ENCODE results near the gene KNOP1. TPM values are rescaled to one million over a fixed set of nuclear protein-coding genes. Genes with fewer than 3 reads are reported as not detected.
"Not testable (repeated sequence)": the region's sequence is repeated elsewhere in the genome, so short reads cannot be mapped to it uniquely, and the experiment has no call there.

The KNOP1 gene
- total RNA-seq, 2 experiments from 2014 or later: 28.9 to 29.5 TPM

- no peaks in the 10 kb centered on the region for H3K4me1 Mint-ChIP-seq
- no peak for ATAC-seq
- ChIA-PET CTCF (interaction anchor here (0.6 kb wide), 1 partner anchor 116 kb away, joined by 3 read pairs; no protein-coding TSS in a partner anchor), POLR2A (no interaction called here)
- no peaks in the 10 kb centered on the region for H3K36me3 Mint-ChIP-seq (ENCODE audit: low read depth)
- no peak overlapping the region for H3K27ac Mint-ChIP-seq
- DNase-seq: no peak
- H3K9me3 Mint-ChIP-seq (ENCODE audit: low read depth): no peaks in the 10 kb centered on the region
- intact Hi-C loops (cut with DNase I, micrococcal nuclease): no loop called here
- no peaks in the 10 kb centered on the region for H3K27me3 Mint-ChIP-seq
- H3K4me3 Mint-ChIP-seq: no peak overlapping the region
Observed at GRCh38 chr16:19735074-19735867, 17.2 kb upstream of the KNOP1 start.

- H3K4me3 Mint-ChIP-seq: no peak overlapping the region
- H3K36me3 Mint-ChIP-seq (ENCODE audit: low read depth): no peaks in the 10 kb centered on the region
- POLR2A ChIA-PET: no interaction called here
- no peaks in the 10 kb centered on the region for H3K9me3 Mint-ChIP-seq (ENCODE audit: low read depth)
- intact Hi-C loops (cut with DNase I, micrococcal nuclease): no loop called here
- ATAC-seq (no peak), DNase-seq (no peak)
- H3K27ac Mint-ChIP-seq: no peak overlapping the region
- H3K4me1 Mint-ChIP-seq: no peaks in the 10 kb centered on the region
- CTCF ChIA-PET: no interaction called here
- H3K27me3 Mint-ChIP-seq: no peaks in the 10 kb centered on the region
Observed at GRCh38 chr16:19733551-19733950, 15.5 kb upstream of the KNOP1 start.

GRCh38 chr16:19728636-19728965 is 10.6 kb upstream of the KNOP1 start:
- Mint-ChIP-seq H3K27ac (no peak overlapping the region), H3K4me3 (no peak overlapping the region), H3K27me3 (no peaks in the 10 kb centered on the region), H3K36me3 (ENCODE audit: low read depth) (no peaks in the 10 kb centered on the region), H3K9me3 (ENCODE audit: low read depth) (no peaks in the 10 kb centered on the region), H3K4me1 (no peaks in the 10 kb centered on the region)
- ChIA-PET CTCF (no interaction called here), POLR2A (no interaction called here)
- ATAC-seq (no peak), DNase-seq (no peak)
- intact Hi-C loops (cut with DNase I, micrococcal nuclease): no loop called here

- no peaks in the 10 kb centered on the region for H3K36me3 Mint-ChIP-seq (ENCODE audit: low read depth)
- ChIA-PET CTCF (no interaction called here), POLR2A (no interaction called here)
- DNase-seq (no peak), ATAC-seq (no peak)
- peaks cover 4% of the 10 kb centered on the region for H3K4me1 Mint-ChIP-seq
- no peak overlapping the region for H3K4me3 Mint-ChIP-seq
- no peaks in the 10 kb centered on the region for H3K27me3 Mint-ChIP-seq
- no peak overlapping the region for H3K27ac Mint-ChIP-seq
- H3K9me3 Mint-ChIP-seq (ENCODE audit: low read depth): no peaks in the 10 kb centered on the region
- intact Hi-C loops (cut with DNase I, micrococcal nuclease): no loop called here
Observed at GRCh38 chr16:19722981-19723380, 5.0 kb upstream of the KNOP1 start.

- CTCF ChIA-PET: no interaction called here
- ATAC-seq: no peak
Observed at GRCh38 chr16:19722269-19722952, 4.4 kb upstream of the KNOP1 start.

GRCh38 chr16:19718624-19718965 is 568 bp upstream of the KNOP1 start:
- Mint-ChIP-seq H3K27ac (peak overlapping the region; percentile 10), H3K9me3 (ENCODE audit: low read depth) (no peaks in the 10 kb centered on the region), H3K4me3 (peak overlapping the region; percentile 95), H3K36me3 (ENCODE audit: low read depth) (peaks cover 23% of the 10 kb centered on the region), H3K4me1 (peaks cover 21% of the 10 kb centered on the region), H3K27me3 (no peaks in the 10 kb centered on the region)
- DNase-seq: peak; percentile 36
- no peak for ATAC-seq
- CTCF ChIA-PET: interaction anchor here (0.5 to 1.0 kb wide), 2 partner anchors 16 to 164 kb away, joined by 3 read pairs; no protein-coding TSS in a partner anchor
- intact Hi-C loops (cut with DNase I, micrococcal nuclease): loop anchor here (1.0 to 5.0 kb wide), 10 partner anchors 22 to 1184 kb away; partner anchors contain the start of genes VPS35L (in 2 of the 2), COQ7 (in 1 of the 2), DCUN1D3 (in 1 of the 2) and GDE1 (in 1 of the 2)
- POLR2A ChIA-PET: no interaction called here

More at GRCh38 chr16:19722269-19722952, 4.4 kb upstream of the KNOP1 start:
- Mint-ChIP-seq H3K27ac (no peak overlapping the region), H3K9me3 (ENCODE audit: low read depth) (no peaks in the 10 kb centered on the region), H3K27me3 (no peaks in the 10 kb centered on the region), H3K4me1 (peaks cover 4% of the 10 kb centered on the region), H3K4me3 (no peak overlapping the region), H3K36me3 (ENCODE audit: low read depth) (peaks cover under 1% of the 10 kb centered on the region)
- POLR2A ChIA-PET: interaction anchor here (0.6 kb wide), 1 partner anchor 10 kb away, joined by 3 read pairs; no protein-coding TSS in a partner anchor
- intact Hi-C loops (cut with DNase I, micrococcal nuclease): no loop called here
- DNase-seq: no peak

- no peak for DNase-seq
- Mint-ChIP-seq H3K27me3 (no peaks in the 10 kb centered on the region), H3K9me3 (ENCODE audit: low read depth) (no peaks in the 10 kb centered on the region), H3K27ac (peak overlapping the region; percentile 87), H3K4me1 (peaks cover 23% of the 10 kb centered on the region), H3K4me3 (peak overlapping the region; percentile 95), H3K36me3 (ENCODE audit: low read depth) (peaks cover 26% of the 10 kb centered on the region)
- intact Hi-C loops (cut with DNase I, micrococcal nuclease): loop anchor here (2.0 to 5.0 kb wide), 5 partner anchors 130 to 1185 kb away; partner anchors contain the start of genes DCUN1D3 (in 1 of the 2), LYRM1 (in 1 of the 2), SMG1 (in 1 of the 2) and VPS35L (in 1 of the 2)
- ChIA-PET CTCF (interaction anchor here (0.8 to 0.9 kb wide), 2 partner anchors 23 to 162 kb away, joined by 3 read pairs; partner anchors contain the start of gene VPS35L), POLR2A (no interaction called here)
- no peak for ATAC-seq
Observed at GRCh38 chr16:19717314-19717713, 713 bp downstream of the KNOP1 start.

- H3K9me3 Mint-ChIP-seq (ENCODE audit: low read depth): not testable (repeated sequence)
Observed at GRCh38 chr16:19716728-19717127, 1.3 kb downstream of the KNOP1 start.

GRCh38 chr16:19716183-19716582 is 1.8 kb downstream of the KNOP1 start:
- ChIA-PET POLR2A (no interaction called here), CTCF (no interaction called here)
- Mint-ChIP-seq H3K27me3 (no peaks in the 10 kb centered on the region), H3K4me1 (peaks cover 23% of the 10 kb centered on the region), H3K9me3 (ENCODE audit: low read depth) (no peaks in the 10 kb centered on the region), H3K4me3 (peak overlapping the region; percentile 95), H3K36me3 (ENCODE audit: low read depth) (peaks cover 33% of the 10 kb centered on the region), H3K27ac (peak overlapping the region; percentile 64)
- intact Hi-C loops (cut with DNase I, micrococcal nuclease): loop anchor here (2.0 to 5.0 kb wide), 5 partner anchors 129 to 1186 kb away; partner anchors contain the start of genes DCUN1D3 (in 1 of the 2), LYRM1 (in 1 of the 2), SMG1 (in 1 of the 2) and VPS35L (in 1 of the 2)
- DNase-seq (no peak), ATAC-seq (no peak)

More at GRCh38 chr16:19716728-19717127, 1.3 kb downstream of the KNOP1 start:
- POLR2A ChIA-PET, H3K27me3 Mint-ChIP-seq, H3K27ac Mint-ChIP-seq, ATAC-seq, CTCF ChIA-PET, DNase-seq: not testable (repeated sequence)
- intact Hi-C loops (cut with DNase I, micrococcal nuclease): loop anchor here (2.0 to 5.0 kb wide), 5 partner anchors 129 to 1186 kb away; partner anchors contain the start of genes DCUN1D3 (in 1 of the 2), LYRM1 (in 1 of the 2), SMG1 (in 1 of the 2) and VPS35L (in 1 of the 2)
- Mint-ChIP-seq H3K36me3 (ENCODE audit: low read depth) (peaks cover 28% of the 10 kb centered on the region), H3K4me3 (peak overlapping the region; percentile 95), H3K4me1 (peaks cover 23% of the 10 kb centered on the region)

GRCh38 chr16:19715566-19715965 is 2.5 kb downstream of the KNOP1 start:
- H3K27me3 Mint-ChIP-seq: no peaks in the 10 kb centered on the region
- H3K36me3 Mint-ChIP-seq (ENCODE audit: low read depth): peaks cover 34% of the 10 kb centered on the region
- H3K4me1 Mint-ChIP-seq: peaks cover 23% of the 10 kb centered on the region
- DNase-seq (no peak), ATAC-seq (no peak)
- ChIA-PET POLR2A (no interaction called here), CTCF (no interaction called here)
- intact Hi-C loops (cut with DNase I, micrococcal nuclease): loop anchor here (5.0 kb wide), 4 partner anchors 128 to 1187 kb away; partner anchors contain the start of genes DCUN1D3 (in 1 of the 2), LYRM1 (in 1 of the 2), SMG1 (in 1 of the 2) and VPS35L (in 1 of the 2)
- H3K9me3 Mint-ChIP-seq (ENCODE audit: low read depth): no peaks in the 10 kb centered on the region
- H3K27ac Mint-ChIP-seq: no peak overlapping the region
- H3K4me3 Mint-ChIP-seq: no peak overlapping the region

- no peak for ATAC-seq
- peaks cover 47% of the 10 kb centered on the region for H3K36me3 Mint-ChIP-seq (ENCODE audit: low read depth)
- no peaks in the 10 kb centered on the region for H3K9me3 Mint-ChIP-seq (ENCODE audit: low read depth)
- CTCF ChIA-PET: interaction anchor here (0.9 to 1.0 kb wide), 2 partner anchors 14 to 17 kb away, joined by 3 read pairs; no protein-coding TSS in a partner anchor
- H3K27ac Mint-ChIP-seq: no peak overlapping the region
- intact Hi-C loops (cut with DNase I, micrococcal nuclease): no loop called here
- no peak overlapping the region for H3K4me3 Mint-ChIP-seq
- peaks cover 19% of the 10 kb centered on the region for H3K4me1 Mint-ChIP-seq
- POLR2A ChIA-PET: interaction anchor here (0.5 to 0.6 kb wide), 3 partner anchors 18 to 1454 kb away, joined by 3 to 4 read pairs (median 4); no protein-coding TSS in a partner anchor
- DNase-seq: no peak
- no peaks in the 10 kb centered on the region for H3K27me3 Mint-ChIP-seq
Observed at GRCh38 chr16:19713697-19714096, 4.3 kb downstream of the KNOP1 start.
